Activated T-helper 1 cell treated with Interleukin-2 at 50 U/mL for 16 hours (primary cell): ENCODE results near the gene ENAH.
"Not testable (repeated sequence)": the region's sequence is repeated elsewhere in the genome, so short reads cannot be mapped to it uniquely, and the experiment has no call there.

Experiments used
- DNase-seq: peaks from one replicate; pipeline ENCODE4 v3.0.0-alpha.2; 2020; ENCODE audit warnings: low read depth

Gene ENAH

GRCh38 chr1:225493591-225494246, 159.2 kb downstream of the ENAH start:
- DNase-seq, result no peak

- no peak for DNase-seq
Measured at GRCh38 chr1:225488676-225489075, 164.2 kb downstream of the ENAH start.

GRCh38 chr1:225486856-225487255, 166.1 kb downstream of the ENAH start:
- DNase-seq, result no peak

GRCh38 chr1:225485991-225486530, 166.9 kb downstream of the ENAH start:
- no peak for DNase-seq

GRCh38 chr1:225485226-225485625, 167.7 kb downstream of the ENAH start:
- DNase-seq, result no peak

- DNase-seq, result no peak
Measured at GRCh38 chr1:225484657-225485214, 168.2 kb downstream of the ENAH start.

GRCh38 chr1:225483818-225484656, 168.9 kb downstream of the ENAH start:
- no peak for DNase-seq

- DNase-seq, result no peak
Measured at GRCh38 chr1:225482421-225482950, 170.4 kb downstream of the ENAH start.

- no peak for DNase-seq
Measured at GRCh38 chr1:225481738-225482137, 171.2 kb downstream of the ENAH start.

- DNase-seq, result no peak
Measured at GRCh38 chr1:225480825-225481434, 172.0 kb downstream of the ENAH start.

- DNase-seq, result no peak
Measured at GRCh38 chr1:225479996-225480720, 172.8 kb downstream of the ENAH start.

- DNase-seq, result no peak
Measured at GRCh38 chr1:225479341-225479740, 173.6 kb downstream of the ENAH start.

GRCh38 chr1:225477296-225477911, 175.5 kb downstream of the ENAH start:
- DNase-seq, result no peak

- no peak for DNase-seq
Measured at GRCh38 chr1:225476538-225476988, 176.4 kb downstream of the ENAH start.

GRCh38 chr1:225476100-225476511, 176.8 kb downstream of the ENAH start:
- no peak for DNase-seq

GRCh38 chr1:225474986-225475820, 177.7 kb downstream of the ENAH start:
- peak; percentile 62 for DNase-seq

GRCh38 chr1:225474439-225474985, 178.4 kb downstream of the ENAH start:
- no peak for DNase-seq

GRCh38 chr1:225473676-225474438, 179.1 kb downstream of the ENAH start:
- not testable (repeated sequence) for DNase-seq

- DNase-seq, result not testable (repeated sequence)
Measured at GRCh38 chr1:225473266-225473665, 179.7 kb downstream of the ENAH start.
